GM12801 (cell line): ENCODE results near the gene STRIP1.

Experiments used
- CTCF ChIP-seq: IDR thresholded peaks from one replicate; pipeline ENCODE4 v1.5.1; 2011; ENCODE audit warnings: control low read depth; ENCODE audit not compliant: insufficient read length; ENCODE audit errors: extremely low read depth

STRIP1 gene

GRCh38 chr1:110032327-110032726, 2.1 kb upstream of the STRIP1 start:
- TF ChIP-seq CTCF: no peak

GRCh38 chr1:110033421-110033820, 1.0 kb upstream of the STRIP1 start:
- TF ChIP-seq CTCF: no peak

- no peak for TF ChIP-seq CTCF
Measured at GRCh38 chr1:110034040-110034450, 379 bp upstream of the STRIP1 start.

- no peak for TF ChIP-seq CTCF
Measured at GRCh38 chr1:110035236-110035752, 870 bp downstream of the STRIP1 start.

- TF ChIP-seq CTCF: no peak
Measured at GRCh38 chr1:110038271-110038670, 3.8 kb downstream of the STRIP1 start.

- TF ChIP-seq CTCF: no peak
Measured at GRCh38 chr1:110039641-110040040, 5.2 kb downstream of the STRIP1 start.

GRCh38 chr1:110040548-110040947, 6.1 kb downstream of the STRIP1 start:
- TF ChIP-seq CTCF: no peak

- TF ChIP-seq CTCF: no peak
Measured at GRCh38 chr1:110043016-110043415, 8.6 kb downstream of the STRIP1 start.
